Activated naive CD4-positive, alpha-beta T cell treated with anti-CD3 and anti-CD28 coated beads, Interleukin-2, amount 10 ng/mL, durations not matched to agents 7 days and 5 days (primary cell): ENCODE data around the gene TAF15.

Experiments used
- CTCF ChIA-PET: fragments of 350-600 bp; sonication (Branson Sonifier 250); formaldehyde crosslinking; loops from one replicate; lab custom pipeline; 2021; ENCODE audit warnings: antibody characterized with exemption; lab: Charles Lee
- DNase-seq: peaks from one replicate; pipeline ENCODE4 v3.0.0-alpha.2; 2020
- H3K27ac Mint-ChIP-seq: one replicate; pipeline ENCODE4 v1.8.0; 2021; ENCODE audit warnings: mild to moderate bottlenecking, moderate library complexity, mixed read lengths
- H3K27me3 Mint-ChIP-seq: one replicate; pipeline ENCODE4 v1.8.0; 2021; ENCODE audit warnings: mild to moderate bottlenecking, mixed read lengths
- H3K36me3 Mint-ChIP-seq: one replicate; pipeline ENCODE4 v1.8.0; 2021; ENCODE audit warnings: mixed read lengths
- H3K4me1 Mint-ChIP-seq: one replicate; pipeline ENCODE4 v1.8.0; 2021; ENCODE audit warnings: mixed read lengths
- H3K4me3 Mint-ChIP-seq: one replicate; pipeline ENCODE4 v1.8.0; 2021; ENCODE audit warnings: mild to moderate bottlenecking, moderate library complexity, mixed read lengths
- H3K9me3 Mint-ChIP-seq: one replicate; pipeline ENCODE4 v1.8.0; 2021; ENCODE audit warnings: mixed read lengths

Gene TAF15

GRCh38 chr17:35876534-35876933, 67.2 kb downstream of the TAF15 start:
- CTCF ChIA-PET: interaction anchor here (0.6 to 0.8 kb wide), 4 partner anchors 27 to 564 kb away, joined by 3 to 5 read pairs (median 3); no protein-coding TSS in a partner anchor
- Mint-ChIP-seq H3K36me3 (no peaks in the 10 kb centered on the region), H3K27ac (peak overlapping the region; percentile 72), H3K9me3 (no peaks in the 10 kb centered on the region), H3K27me3 (no peaks in the 10 kb centered on the region), H3K4me1 (peaks cover 52% of the 10 kb centered on the region), H3K4me3 (no peak overlapping the region)
- DNase-seq: no peak

GRCh38 chr17:35877345-35878029, 68.2 kb downstream of the TAF15 start:
- Mint-ChIP-seq H3K4me1 (peaks cover 46% of the 10 kb centered on the region), H3K27ac (no peak overlapping the region), H3K4me3 (no peak overlapping the region), H3K9me3 (no peaks in the 10 kb centered on the region), H3K27me3 (no peaks in the 10 kb centered on the region), H3K36me3 (no peaks in the 10 kb centered on the region)
- CTCF ChIA-PET: interaction anchor here (1.4 kb wide), 1 partner anchor 28 kb away, joined by 3 read pairs; no protein-coding TSS in a partner anchor
- DNase-seq: no peak

GRCh38 chr17:35878361-35878760, 69.1 kb downstream of the TAF15 start:
- no peak for DNase-seq
- H3K27ac Mint-ChIP-seq: peak overlapping the region; percentile 31
- H3K4me1 Mint-ChIP-seq: peaks cover 45% of the 10 kb centered on the region
- CTCF ChIA-PET: interaction anchor here (1.4 kb wide), 1 partner anchor 29 kb away, joined by 3 read pairs; no protein-coding TSS in a partner anchor
- H3K4me3 Mint-ChIP-seq: peak overlapping the region; percentile 22
- H3K36me3 Mint-ChIP-seq: no peaks in the 10 kb centered on the region
- H3K9me3 Mint-ChIP-seq: no peaks in the 10 kb centered on the region
- H3K27me3 Mint-ChIP-seq: no peaks in the 10 kb centered on the region

DNA sequence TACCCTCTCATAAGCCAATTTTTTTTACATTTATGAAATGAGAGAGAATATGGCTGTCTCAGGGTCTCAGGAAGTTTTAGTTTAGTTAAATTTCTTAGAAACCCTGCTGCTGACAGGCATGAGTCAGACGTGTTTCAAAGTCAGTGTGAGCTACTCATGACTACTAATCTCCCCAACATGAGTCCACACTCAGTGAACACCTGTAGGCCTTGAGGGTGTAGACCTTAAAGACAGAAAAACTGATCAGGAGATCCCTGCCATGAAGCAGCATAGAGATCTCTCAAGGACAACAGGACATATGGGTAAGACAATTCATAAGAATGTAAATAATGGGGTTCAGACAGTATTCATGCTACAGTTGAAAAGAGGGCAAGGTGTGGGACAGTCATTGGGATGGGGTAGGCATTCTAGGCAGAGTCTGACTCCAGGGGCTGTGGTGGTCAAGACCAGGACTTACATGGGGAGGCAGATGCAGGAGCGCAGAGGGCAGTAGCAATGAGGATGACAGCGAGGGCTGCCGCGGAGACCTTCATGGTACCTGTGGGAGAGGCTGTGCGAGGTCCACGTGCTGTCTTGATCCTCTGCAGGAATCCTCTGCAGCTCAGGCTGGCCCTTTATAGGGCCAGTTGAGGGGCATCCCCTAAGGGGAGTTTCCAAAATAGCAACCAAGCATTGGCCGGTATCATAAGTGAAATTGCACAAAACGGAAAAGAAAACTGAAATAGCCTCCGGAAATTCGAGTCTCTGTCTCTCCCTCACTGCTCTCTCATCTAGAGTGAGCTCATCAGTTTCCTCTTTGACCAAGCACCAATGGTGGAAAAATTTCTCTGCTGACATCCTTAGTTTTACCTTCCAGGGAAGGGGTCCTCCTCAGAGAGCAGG, 70.7 kb downstream of the TAF15 start, which contains the start of gene CCL5:
TSS of gene CCL5 (minus strand) at position 588 of the 882 bp plus-strand sequence.
- DNase-seq: peak; percentile 40
- Mint-ChIP-seq H3K27ac (peak within 1 kb of the TSS; percentile 80), H3K27me3 (no peaks in the 10 kb centered on the region), H3K36me3 (no peaks in the 10 kb centered on the region), H3K4me3 (peak within 1 kb of the TSS; percentile 52), H3K9me3 (no peaks in the 10 kb centered on the region), H3K4me1 (peaks cover 45% of the 10 kb centered on the region)
- CTCF ChIA-PET: interaction anchor here (1.2 to 2.3 kb wide), 5 partner anchors 9 to 51 kb away, joined by 3 to 7 read pairs (median 3); partner anchors contain the start of gene RDM1

DNA sequence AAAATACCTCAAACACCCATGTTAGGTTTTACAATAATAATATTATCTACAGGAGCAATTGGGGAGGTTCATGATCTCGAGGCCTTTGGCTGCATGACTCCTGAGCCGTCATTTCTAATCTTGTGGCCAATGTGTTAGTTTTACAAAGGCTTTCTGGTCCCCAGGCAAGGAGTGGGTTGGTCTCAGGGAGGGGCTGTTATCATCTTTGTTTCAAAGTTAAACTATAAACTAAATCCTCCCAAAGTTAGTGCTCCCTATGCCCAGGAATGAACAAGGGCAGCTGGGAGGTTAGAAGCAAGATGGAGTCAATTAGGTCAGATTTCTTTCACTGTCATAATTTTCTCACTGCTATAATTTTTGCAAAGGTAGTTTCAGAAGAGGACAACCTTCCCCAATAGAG, 80.0 kb downstream of the TAF15 start:
- CTCF ChIA-PET: interaction anchor here (1.6 kb wide), 1 partner anchor 10 kb away, joined by 4 read pairs; no protein-coding TSS in a partner anchor
- DNase-seq: no peak
- peaks cover 43% of the 10 kb centered on the region for H3K4me1 Mint-ChIP-seq
- H3K36me3 Mint-ChIP-seq: no peaks in the 10 kb centered on the region
- no peaks in the 10 kb centered on the region for H3K9me3 Mint-ChIP-seq
- no peak overlapping the region for H3K4me3 Mint-ChIP-seq
- H3K27me3 Mint-ChIP-seq: no peaks in the 10 kb centered on the region
- no peak overlapping the region for H3K27ac Mint-ChIP-seq

- Mint-ChIP-seq H3K27me3 (no peaks in the 10 kb centered on the region), H3K36me3 (no peaks in the 10 kb centered on the region), H3K27ac (peak overlapping the region; percentile 82), H3K4me3 (no peak overlapping the region), H3K4me1 (peaks cover 44% of the 10 kb centered on the region), H3K9me3 (no peaks in the 10 kb centered on the region)
- CTCF ChIA-PET: interaction anchor here (1.6 kb wide), 1 partner anchor 9 kb away, joined by 4 read pairs; no protein-coding TSS in a partner anchor
- no peak for DNase-seq
These were observed 80.8 kb downstream of the TAF15 start for GRCh38 chr17:35889818-35890773.

DNA sequence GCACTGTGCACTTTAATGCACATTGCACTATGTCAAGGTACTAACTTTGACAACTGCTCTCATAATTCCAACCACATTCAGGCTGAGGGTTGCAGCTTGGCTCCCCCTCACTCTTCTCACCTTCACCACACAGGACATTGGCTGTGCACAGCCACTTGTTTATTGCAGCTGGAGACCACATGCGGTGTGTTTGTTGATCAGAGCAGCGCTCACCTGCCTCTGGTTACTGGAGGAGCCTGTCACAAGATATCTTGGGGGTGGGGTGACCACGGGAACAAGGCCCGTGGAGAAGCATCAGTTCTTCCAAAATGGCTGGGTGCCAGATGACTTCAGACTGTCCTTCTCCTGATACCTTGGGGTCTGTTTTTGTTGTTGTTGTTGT, 81.5 kb downstream of the TAF15 start:
- Mint-ChIP-seq H3K4me3 (no peak overlapping the region), H3K36me3 (no peaks in the 10 kb centered on the region), H3K4me1 (peaks cover 49% of the 10 kb centered on the region), H3K9me3 (no peaks in the 10 kb centered on the region), H3K27ac (peak overlapping the region; percentile 82), H3K27me3 (no peaks in the 10 kb centered on the region)
- DNase-seq: peak; percentile 61
- CTCF ChIA-PET: interaction anchor here (1.6 kb wide), 1 partner anchor 8 kb away, joined by 4 read pairs; no protein-coding TSS in a partner anchor

DNA sequence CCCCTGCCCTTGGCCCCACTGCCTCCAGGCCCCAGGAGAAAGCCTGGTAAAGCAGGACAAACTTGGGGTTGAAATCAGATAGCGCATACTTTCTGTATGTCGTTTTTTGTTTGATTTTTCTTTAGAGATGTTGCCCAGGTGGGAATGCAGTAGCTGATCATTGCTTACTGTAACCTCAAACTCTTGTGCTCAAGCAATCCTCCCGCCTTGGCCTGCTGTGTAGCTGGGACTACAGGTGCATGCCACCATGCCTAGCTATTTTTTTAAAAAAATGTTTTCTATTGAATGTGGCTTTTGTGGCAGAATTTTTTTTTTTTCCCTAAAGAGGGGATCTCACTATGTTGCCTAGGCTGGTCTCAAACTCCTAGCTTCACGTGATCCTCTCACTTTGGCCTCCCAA, 82.0 kb downstream of the TAF15 start:
- H3K4me3 Mint-ChIP-seq: no peak overlapping the region

DNA sequence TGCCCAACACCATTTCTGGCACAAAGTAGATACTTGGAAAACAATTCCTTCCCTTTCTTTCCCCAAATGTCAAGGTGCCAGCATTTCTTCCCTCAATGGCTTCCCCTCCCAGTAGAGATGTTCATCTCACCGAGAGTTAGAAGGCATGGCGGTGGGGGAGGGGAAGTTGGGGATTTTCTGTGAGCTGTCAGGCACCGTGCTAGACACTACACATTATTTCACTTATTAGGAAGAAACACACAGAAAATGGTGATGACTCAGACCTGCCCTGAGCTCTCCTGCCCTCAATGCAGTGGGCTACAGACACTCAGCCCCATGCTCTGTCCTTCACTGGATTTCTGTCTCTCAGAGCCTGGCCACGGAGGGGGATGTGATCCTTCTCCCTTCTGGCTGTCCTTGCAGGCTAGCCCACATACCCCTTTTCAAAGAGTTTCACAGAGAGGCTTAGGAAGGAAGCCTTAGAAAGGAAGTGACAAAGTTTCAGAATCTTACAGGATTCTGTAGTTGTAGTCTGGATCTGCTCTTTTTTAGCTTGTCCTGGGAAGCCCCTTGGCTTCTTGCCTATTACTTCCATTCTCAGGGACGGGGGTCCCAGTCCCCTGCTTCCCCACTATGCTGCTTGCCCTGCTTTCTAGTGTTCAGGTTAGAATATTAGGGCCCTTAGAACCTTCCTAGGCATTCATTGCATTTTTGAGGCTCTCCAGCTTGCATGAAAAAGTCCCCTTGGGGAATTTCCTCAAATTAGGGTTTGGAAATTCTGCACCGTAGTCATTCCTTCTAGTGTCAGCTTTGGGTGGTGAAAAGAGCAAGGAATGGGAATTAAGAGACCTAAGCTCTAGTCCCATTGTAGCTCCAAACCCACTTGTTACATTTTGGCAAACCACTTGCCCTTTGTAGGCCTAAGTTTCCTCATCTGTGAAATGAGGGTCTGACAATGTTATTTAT, 83.1 kb downstream of the TAF15 start:
- H3K4me1 Mint-ChIP-seq: peaks cover 58% of the 10 kb centered on the region
- CTCF ChIA-PET: no interaction called here
- H3K27ac Mint-ChIP-seq: peak overlapping the region; percentile 71
- no peaks in the 10 kb centered on the region for H3K9me3 Mint-ChIP-seq
- H3K4me3 Mint-ChIP-seq: no peak overlapping the region
- DNase-seq: peak; percentile 25
- H3K27me3 Mint-ChIP-seq: no peaks in the 10 kb centered on the region
- no peaks in the 10 kb centered on the region for H3K36me3 Mint-ChIP-seq

More for the DNA sequence above, 82.0 kb downstream of the TAF15 start:
- peak overlapping the region; percentile 82 for H3K27ac Mint-ChIP-seq
- no peaks in the 10 kb centered on the region for H3K27me3 Mint-ChIP-seq
- no peak for DNase-seq
- no peaks in the 10 kb centered on the region for H3K9me3 Mint-ChIP-seq
- CTCF ChIA-PET: no interaction called here
- H3K4me1 Mint-ChIP-seq: peaks cover 55% of the 10 kb centered on the region
- no peaks in the 10 kb centered on the region for H3K36me3 Mint-ChIP-seq

- no peak overlapping the region for H3K4me3 Mint-ChIP-seq
- CTCF ChIA-PET: interaction anchor here (1.0 kb wide), 1 partner anchor 45 kb away, joined by 3 read pairs; no protein-coding TSS in a partner anchor
- H3K27me3 Mint-ChIP-seq: no peaks in the 10 kb centered on the region
- no peaks in the 10 kb centered on the region for H3K36me3 Mint-ChIP-seq
- DNase-seq: no peak
- H3K4me1 Mint-ChIP-seq: peaks cover 67% of the 10 kb centered on the region
- no peak overlapping the region for H3K27ac Mint-ChIP-seq
- H3K9me3 Mint-ChIP-seq: no peaks in the 10 kb centered on the region
These were observed 84.5 kb downstream of the TAF15 start for GRCh38 chr17:35893751-35894150.

DNA sequence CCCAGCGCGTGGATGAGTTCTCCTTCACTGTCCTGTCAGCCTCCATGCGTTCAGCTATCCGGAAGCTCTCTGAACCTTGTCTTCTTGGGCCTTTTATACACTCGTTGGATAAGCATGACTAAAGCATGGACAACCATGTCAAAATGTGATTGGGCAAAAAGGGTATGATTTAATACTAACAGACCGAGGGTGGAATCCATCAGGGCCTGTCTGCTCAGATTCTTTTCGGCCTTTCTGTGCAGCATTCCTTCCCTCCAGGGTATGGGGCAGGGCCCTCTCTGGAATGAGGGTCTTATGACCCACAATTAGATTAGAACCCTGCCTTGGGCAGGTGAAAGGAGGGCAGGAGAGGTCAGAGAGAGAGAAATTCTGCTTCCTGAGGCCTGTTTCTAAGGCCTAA, 84.9 kb downstream of the TAF15 start:
- CTCF ChIA-PET: no interaction called here
- Mint-ChIP-seq H3K4me1 (peaks cover 68% of the 10 kb centered on the region), H3K9me3 (no peaks in the 10 kb centered on the region), H3K36me3 (no peaks in the 10 kb centered on the region), H3K4me3 (no peak overlapping the region), H3K27me3 (no peaks in the 10 kb centered on the region), H3K27ac (no peak overlapping the region)
- DNase-seq: no peak
